ENCODE measurements around the gene MKKS. TPM values are rescaled to one million over a fixed set of nuclear protein-coding genes. Genes with fewer than 3 reads are reported as not detected.

The MKKS gene
- total RNA-seq, 2 donors from 2014 or later = 13.2 to 13.8 TPM

DNA sequence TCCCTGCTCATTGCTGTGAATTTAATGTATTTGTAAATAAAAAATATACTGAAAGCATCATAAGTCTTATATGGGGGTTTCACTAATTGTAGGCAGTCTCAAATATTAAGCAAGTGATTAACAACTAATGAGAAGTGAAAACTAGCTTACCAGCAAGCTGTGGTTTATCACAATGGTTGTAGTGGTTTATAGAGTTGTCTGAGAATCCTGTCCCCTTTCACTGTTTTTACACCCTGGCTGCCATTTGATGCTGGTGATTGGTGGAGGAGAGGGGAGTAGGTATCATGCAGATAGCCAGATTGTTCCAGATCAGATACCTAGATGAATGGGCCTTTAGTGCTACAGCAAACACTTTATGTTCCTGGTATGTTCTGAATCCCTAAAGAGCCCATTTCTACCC, 6.0 kb downstream of the MKKS start:
- DNase-seq = no peak
- Mint-ChIP-seq H3K9me3 (peaks cover 2% of the 10 kb centered on the region), H3K27me3 (ENCODE audit: insufficient read depth) (no peaks in the 10 kb centered on the region), H3K27ac (no peak overlapping the region), H3K4me3 (no peak overlapping the region), H3K36me3 (ENCODE audit: low read depth) (peaks cover 15% of the 10 kb centered on the region), H3K4me1 (peaks cover 33% of the 10 kb centered on the region)
- no peak overlapping the region for H3K27ac ChIP-seq (ENCODE audit: low read depth, low read length)
- no peaks in the 10 kb centered on the region for H3K9me3 ChIP-seq (ENCODE audit: control insufficient read depth, low read length)
- peaks cover 10% of the 10 kb centered on the region for H3K4me1 ChIP-seq (ENCODE audit: control insufficient read depth, insufficient read depth, low read length)
- no peak overlapping the region for H3K4me3 ChIP-seq (ENCODE audit: low read length)
- no peak for TF ChIP-seq CTCF (conservative IDR thresholded peaks at IDR 0.05)
- no peak overlapping the region for H3K9ac ChIP-seq (ENCODE audit: extremely low read depth, low read length, poor library complexity, severe bottlenecking)
- H3K27me3 ChIP-seq (ENCODE audit: control insufficient read depth, insufficient read depth, low read length, poor library complexity, severe bottlenecking) = no peaks in the 10 kb centered on the region
- H3K36me3 ChIP-seq (ENCODE audit: control insufficient read depth, insufficient read depth, low read length) = peaks cover 5% of the 10 kb centered on the region

- Mint-ChIP-seq H3K27ac (no peak overlapping the region), H3K36me3 (ENCODE audit: low read depth) (peaks cover 19% of the 10 kb centered on the region), H3K27me3 (ENCODE audit: insufficient read depth) (no peaks in the 10 kb centered on the region), H3K4me1 (peaks cover 30% of the 10 kb centered on the region), H3K9me3 (peaks cover 4% of the 10 kb centered on the region), H3K4me3 (no peak overlapping the region)
- peak; percentile 94 for TF ChIP-seq CTCF (conservative IDR thresholded peaks at IDR 0.05)
- DNase-seq = peak; percentile 75
- Histone ChIP-seq H3K36me3 (ENCODE audit: control insufficient read depth, insufficient read depth, low read length) (peaks cover 5% of the 10 kb centered on the region), H3K9ac (ENCODE audit: extremely low read depth, low read length, poor library complexity, severe bottlenecking) (no peak overlapping the region), H3K4me1 (ENCODE audit: control insufficient read depth, insufficient read depth, low read length) (peaks cover 10% of the 10 kb centered on the region), H3K27me3 (ENCODE audit: control insufficient read depth, insufficient read depth, low read length, poor library complexity, severe bottlenecking) (no peaks in the 10 kb centered on the region), H3K27ac (ENCODE audit: low read depth, low read length) (no peak overlapping the region), H3K4me3 (ENCODE audit: low read length) (no peak overlapping the region), H3K9me3 (ENCODE audit: control insufficient read depth, low read length) (no peaks in the 10 kb centered on the region)
- WGBS, 2 experiments (ENCODE audit: insufficient coverage in 1 of 2, insufficient read length in 1 of 2) = 41 to 52% methylated on average over 2 to 3 of the region's 3 CpGs
These were observed 6.8 kb downstream of the MKKS start for GRCh38 chr20:10427060-10427692.

GRCh38 chr20:10423735-10424134, 10.3 kb downstream of the MKKS start:
- no peak overlapping the region for H3K27ac ChIP-seq (ENCODE audit: low read depth, low read length)
- Mint-ChIP-seq H3K36me3 (ENCODE audit: low read depth) (peaks cover 16% of the 10 kb centered on the region), H3K4me1 (peaks cover 9% of the 10 kb centered on the region), H3K4me3 (no peak overlapping the region), H3K27ac (no peak overlapping the region), H3K27me3 (ENCODE audit: insufficient read depth) (no peaks in the 10 kb centered on the region), H3K9me3 (peaks cover 4% of the 10 kb centered on the region)
- TF ChIP-seq CTCF (conservative IDR thresholded peaks at IDR 0.05) = no peak
- no peak overlapping the region for H3K4me3 ChIP-seq (ENCODE audit: low read length)
- H3K27me3 ChIP-seq (ENCODE audit: control insufficient read depth, insufficient read depth, low read length, poor library complexity, severe bottlenecking) = no peaks in the 10 kb centered on the region
- peaks cover 9% of the 10 kb centered on the region for H3K36me3 ChIP-seq (ENCODE audit: control insufficient read depth, insufficient read depth, low read length)
- no peaks in the 10 kb centered on the region for H3K4me1 ChIP-seq (ENCODE audit: control insufficient read depth, insufficient read depth, low read length)
- H3K9me3 ChIP-seq (ENCODE audit: control insufficient read depth, low read length) = no peaks in the 10 kb centered on the region
- 67% methylated on average over 2 of the region's 2 CpGs; no CpG with 5 or more reads in 1 of the 2 experiments for WGBS, 2 experiments (ENCODE audit: insufficient coverage in 1 of 2, insufficient read length in 1 of 2)
- H3K9ac ChIP-seq (ENCODE audit: extremely low read depth, low read length, poor library complexity, severe bottlenecking) = no peak overlapping the region
- DNase-seq = no peak

Measured in endodermal cell (in vitro differentiated cells).